Head of caudate nucleus (tissue), 42 donors: ENCODE measurements around the gene TGM6.

ENCODE experiments used
- DNase-seq, 42 donors: peaks; one replicate each; pipeline versions ENCODE4 v3.0.0 to v3.0.0-alpha.2; 2020 to 2021; ENCODE audit warnings: mixed read lengths in 7 of 42
- intact Hi-C: fragments of 100-400 bp; cut with DNase I; formaldehyde crosslinking; loops from one replicate; pipeline ENCODE4 v1.15.0; 2022

Gene TGM6

GRCh38 chr20:2469991-2470422 is 89.3 kb downstream of the TGM6 start:
- intact Hi-C loops: loop anchor here (5.0 kb wide), 1 partner anchor 42 kb away; no protein-coding TSS in a partner anchor
- peak in 32 of 42 donors; percentile 9 to 67 (median 34) for DNase-seq

DNA sequence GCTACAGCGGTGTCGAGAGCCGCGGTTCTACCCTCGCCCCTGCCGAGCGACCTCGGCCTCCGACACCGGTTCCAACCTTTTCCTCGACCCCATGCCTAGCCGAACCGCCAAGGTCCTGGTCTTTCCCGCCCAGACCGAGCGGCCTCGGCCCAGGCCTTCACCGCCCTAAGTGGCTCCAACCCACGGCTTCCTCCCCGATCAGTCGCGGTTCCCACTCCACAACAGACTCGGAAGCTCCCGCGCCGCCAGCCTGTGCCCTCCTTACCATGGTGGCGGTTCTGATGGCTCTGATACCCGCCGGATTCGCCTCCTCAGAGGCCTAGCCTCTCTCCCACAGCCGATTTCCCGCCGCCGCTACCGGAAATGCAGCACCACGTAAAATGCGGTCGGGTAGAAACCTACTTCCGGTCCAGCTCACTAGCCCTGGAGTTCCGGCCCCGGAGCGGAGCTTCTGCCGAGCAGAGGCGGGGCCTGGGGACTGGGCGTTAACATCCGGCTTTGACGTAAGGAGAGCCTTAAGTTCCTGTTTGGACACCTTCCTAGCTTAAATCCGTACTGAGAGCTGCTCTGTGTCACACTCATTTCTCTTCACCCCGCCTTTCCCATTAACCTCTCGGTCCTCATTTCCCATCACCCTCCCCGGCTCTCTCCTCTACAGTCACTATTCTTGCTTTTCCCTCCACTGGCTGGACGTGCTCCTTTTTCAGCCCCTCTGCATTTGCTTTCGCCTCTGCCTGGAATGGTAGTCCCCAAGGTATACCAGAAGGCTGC is 89.9 kb downstream of the TGM6 start, which contains the start of gene SNRPB:
TSS of gene SNRPB (minus strand) at position 367 of the 771 bp plus-strand sequence. CDS start at position 268, 99 bp downstream.
- intact Hi-C loops: loop anchor here (5.0 kb wide), 1 partner anchor 42 kb away; no protein-coding TSS in a partner anchor
- DNase-seq: peak; percentile 95 to 99 (median 98)

GRCh38 chr20:2473516-2473915 is 92.8 kb downstream of the TGM6 start:
- DNase-seq: no peak
- intact Hi-C loops: loop anchor here (5.0 kb wide), 1 partner anchor 39 kb away; no protein-coding TSS in a partner anchor

DNA sequence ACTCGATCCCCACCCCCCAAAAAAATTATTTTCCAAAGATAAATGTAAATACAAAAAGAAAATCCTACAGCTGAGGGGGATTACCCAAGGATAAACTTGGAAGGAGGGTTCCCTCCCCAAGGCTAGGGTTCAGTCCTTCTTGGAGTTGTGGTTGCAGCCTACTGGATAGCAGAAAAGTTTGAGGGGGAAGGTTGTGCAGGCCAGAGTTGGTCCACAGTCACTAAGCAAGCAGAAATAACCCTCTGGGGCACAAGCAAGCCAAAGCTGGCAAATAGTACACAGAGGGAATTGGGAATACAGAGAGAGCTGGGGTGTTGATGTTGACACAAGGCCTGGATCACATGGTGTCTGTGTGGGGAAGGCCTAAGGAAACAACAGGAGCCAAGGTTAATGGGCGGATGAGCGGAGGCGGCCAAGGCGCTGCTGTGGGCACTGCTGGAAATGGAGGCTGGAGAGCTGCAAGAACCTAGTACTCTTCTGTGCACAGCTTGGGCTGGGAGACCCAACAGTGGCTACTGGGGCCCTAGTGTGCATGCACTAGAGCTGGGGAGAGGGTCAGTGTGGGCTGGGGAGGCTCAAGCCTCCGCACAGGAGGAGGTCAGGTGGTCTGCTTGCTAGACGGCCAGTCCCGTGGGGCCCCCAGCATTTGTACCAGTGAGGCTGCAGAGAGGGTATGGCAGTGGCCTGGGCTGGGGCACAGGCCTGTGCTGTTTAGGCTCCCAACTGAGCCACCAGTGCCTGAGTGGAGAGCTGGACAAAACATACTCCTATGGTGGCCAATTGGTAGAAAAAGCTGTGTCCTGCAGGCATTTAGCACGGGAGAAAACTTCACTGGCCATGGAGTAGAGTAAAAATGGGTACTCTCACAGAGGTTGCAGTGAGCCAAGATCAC is 95.4 kb downstream of the TGM6 start:
- DNase-seq: no peak
- intact Hi-C loops: no loop called here

GRCh38 chr20:2476742-2477615 is 96.3 kb downstream of the TGM6 start:
- intact Hi-C loops: no loop called here
- DNase-seq: no peak

- intact Hi-C loops: no loop called here
- no peak for DNase-seq
Measured at GRCh38 chr20:2480381-2480780, 99.7 kb downstream of the TGM6 start.
